Stimulated activated CD8-positive, alpha-beta memory T cell treated with anti-CD3 and anti-CD28 coated beads, Interleukin-12 subunit alpha, Interleukin-12 subunit beta, amount 100 ng/mL, for 24 hours (primary cell): ENCODE results near the gene ABHD17C.

Experiments
- DNase-seq: peaks from one replicate; pipeline ENCODE4 v3.0.0-alpha.2; 2020; ENCODE audit errors: extremely low read depth

Gene ABHD17C

GRCh38 chr15:80787316-80787715, 92.2 kb downstream of the ABHD17C start:
- no peak for DNase-seq

- DNase-seq, result no peak
These were observed 93.4 kb downstream of the ABHD17C start for GRCh38 chr15:80788536-80788935.

- no peak for DNase-seq
These were observed 94.2 kb downstream of the ABHD17C start for GRCh38 chr15:80789296-80789695.

- DNase-seq, result no peak
These were observed 94.7 kb downstream of the ABHD17C start for GRCh38 chr15:80789796-80790195.

- no peak for DNase-seq
These were observed 95.1 kb downstream of the ABHD17C start for GRCh38 chr15:80790236-80790635.

GRCh38 chr15:80791004-80791403, 95.9 kb downstream of the ABHD17C start:
- DNase-seq, result no peak

GRCh38 chr15:80796407-80796806, 101.3 kb downstream of the ABHD17C start:
- DNase-seq, result no peak

GRCh38 chr15:80798911-80799310, 103.8 kb downstream of the ABHD17C start:
- no peak for DNase-seq

- no peak for DNase-seq
These were observed 105.0 kb downstream of the ABHD17C start for GRCh38 chr15:80800067-80800466.

- DNase-seq, result no peak
These were observed 107.0 kb downstream of the ABHD17C start for GRCh38 chr15:80801891-80802680.

- DNase-seq, result no peak
These were observed 108.7 kb downstream of the ABHD17C start for GRCh38 chr15:80803580-80804525.

- no peak for DNase-seq
These were observed 109.9 kb downstream of the ABHD17C start for GRCh38 chr15:80804970-80805495.
